Measurements from ENCODE around the gene PLXDC2. TPM values are rescaled to one million over a fixed set of nuclear protein-coding genes. Genes with fewer than 3 reads are reported as not detected.

Gene PLXDC2
- total RNA-seq, 1 experiment from 2014 or later, result 0.20 TPM

DNA sequence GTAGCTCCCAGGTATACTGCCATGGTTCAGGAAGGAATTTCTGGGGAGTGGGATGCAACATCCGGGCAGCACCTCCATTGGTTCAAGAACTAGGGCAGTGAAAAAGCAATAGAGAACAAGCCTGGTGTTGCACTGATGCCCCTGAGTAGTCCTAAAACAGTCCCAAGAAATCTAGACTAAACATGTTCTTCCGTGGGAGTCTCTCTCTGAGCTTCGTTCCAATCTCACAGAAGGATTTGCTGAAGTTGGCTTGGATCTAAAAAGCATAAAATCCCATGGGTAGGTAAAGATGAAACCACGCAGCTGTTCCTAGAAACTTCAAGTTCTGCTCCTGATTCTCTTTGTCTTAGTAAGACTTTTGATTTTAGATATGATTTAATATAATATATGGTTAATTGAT is 154.5 kb downstream of the PLXDC2 start:
- no peak for ATAC-seq
- Histone ChIP-seq H2AFZ (ENCODE audit: low read depth, low read length, poor library complexity, severe bottlenecking) (no peak overlapping the region), H3K9me3 (ENCODE audit: control insufficient read depth in 1 of 2, insufficient read depth in 1 of 2, low read depth in 1 of 2, low read length in 2 of 2) (peaks cover 4 to 9% of the 10 kb centered on the region in 2 experiments; a peak in 2 of 4 replicates), H3K36me3 (ENCODE audit: control insufficient read depth in 1 of 2, insufficient read depth in 2 of 2, low read length in 2 of 2) (no peaks in the 10 kb centered on the region), H3K4me1 (ENCODE audit: control insufficient read depth in 1 of 2, insufficient read depth in 2 of 2, low read length in 2 of 2) (no peaks in the 10 kb centered on the region), H3K4me3 (replicated peaks in 1 of 2; ENCODE audit: low read depth in 1 of 2, low read length in 2 of 2) (no peak overlapping the region), H3K9ac (ENCODE audit: low read length) (no peak overlapping the region), H3K27ac (ENCODE audit: low read depth, low read length) (no peak overlapping the region), H3K4me2 (ENCODE audit: low read length) (no peak overlapping the region), H3K27me3 (ENCODE audit: insufficient read depth, low read length) (no peaks in the 10 kb centered on the region), H4K20me1 (ENCODE audit: insufficient read depth) (no peaks in the 10 kb centered on the region), H3K79me2 (ENCODE audit: insufficient read depth, low read length) (no peaks in the 10 kb centered on the region), H3K9me2 (ENCODE audit: insufficient read depth) (no peaks in the 10 kb centered on the region)
- RAD21 ChIA-PET (ENCODE audit: low non-redundant PET in 1 of 2, low total read pairs in 2 of 2, uncharacterized antibody in 2 of 2, unreplicated experiment in 2 of 2), result no interaction called here
- TF ChIP-seq CBX3 (IDR thresholded peaks at IDR 0.05; ENCODE audit: low read depth) (no peak), CEBPB (IDR thresholded peaks at IDR 0.05; ENCODE audit: low read depth) (no peak), POLR2A (IDR thresholded peaks at IDR 0.05; ENCODE audit: borderline replicate concordance, extremely low read depth, insufficient read depth, insufficient read length) (no peak), FOSL1 (IDR thresholded peaks at IDR 0.05; ENCODE audit: low read depth) (no peak), ZNF274 (IDR thresholded peaks at IDR 0.05; ENCODE audit: low read depth, low read length) (no peak), POLR2AphosphoS5 (IDR thresholded peaks at IDR 0.05; ENCODE audit: low read depth, low read length) (no peak), ZFX (IDR thresholded peaks at IDR 0.05) (no peak), EZH2phosphoT487 (IDR thresholded peaks at IDR 0.05; ENCODE audit: borderline replicate concordance) (no peak)
- TF ChIP-seq, protein P1, sequence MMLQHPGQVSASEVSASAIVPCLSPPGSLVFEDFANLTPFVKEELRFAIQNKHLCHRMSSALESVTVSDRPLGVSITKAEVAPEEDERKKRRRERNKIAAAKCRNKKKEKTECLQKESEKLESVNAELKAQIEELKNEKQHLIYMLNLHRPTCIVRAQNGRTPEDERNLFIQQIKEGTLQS (IDR thresholded peaks at IDR 0.05), result no peak
- CTCF ChIA-PET, result no interaction called here
- intact Hi-C loops (cut with micrococcal nuclease), result no loop called here
- no TSS peak for BruUV-seq (replicated peaks)
- DNase-seq (ENCODE audit: low read depth, low spot score), result no peak
- POLR2A ChIA-PET, result no interaction called here

DNA sequence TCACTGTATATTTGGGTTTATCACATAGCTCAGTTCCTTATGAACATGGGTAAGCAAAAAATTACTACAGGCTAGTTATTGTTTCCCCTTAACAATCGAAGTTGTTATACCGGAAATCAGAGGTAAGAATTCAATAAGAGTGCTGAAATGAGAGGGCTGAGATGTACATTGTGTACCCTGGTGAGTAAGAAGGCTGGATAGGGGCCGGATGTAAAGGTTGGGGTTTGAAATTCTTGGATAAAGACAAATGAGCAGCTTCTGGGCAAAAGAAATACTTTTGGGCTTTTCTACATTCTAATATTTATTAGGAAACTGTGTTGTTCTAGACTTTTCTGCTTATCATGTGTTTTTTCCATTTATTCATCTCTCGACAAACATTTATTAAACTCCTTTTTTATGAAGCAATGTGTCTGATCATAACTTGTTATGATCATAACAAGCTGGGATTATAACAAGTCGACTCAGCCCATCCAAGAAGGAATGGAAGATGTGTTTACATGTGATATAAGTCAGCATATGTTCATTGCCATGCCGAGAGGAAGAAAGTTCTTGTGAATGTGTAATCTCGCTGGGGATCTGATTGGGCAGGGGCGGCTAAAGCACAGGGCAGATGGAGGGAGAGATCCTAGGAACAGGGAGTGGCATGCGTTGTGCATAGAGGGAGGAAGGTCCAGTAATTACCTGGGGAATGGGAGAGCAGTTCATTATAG is 155.3 kb downstream of the PLXDC2 start:
- POLR2A ChIA-PET, result no interaction called here
- H3K27ac ChIP-seq (ENCODE audit: low read depth, low read length), result no peak overlapping the region
- intact Hi-C loops (cut with micrococcal nuclease), result no loop called here
- TF ChIP-seq JUND (IDR thresholded peaks at IDR 0.05) (no peak), FOSL1 (IDR thresholded peaks at IDR 0.05; ENCODE audit: low read depth) (no peak), EZH2phosphoT487 (IDR thresholded peaks at IDR 0.05; ENCODE audit: borderline replicate concordance) (no peak), POLR2AphosphoS5 (IDR thresholded peaks at IDR 0.05; ENCODE audit: low read depth, low read length) (no peak), SIN3A (IDR thresholded peaks at IDR 0.05; ENCODE audit: low read depth) (no peak), POLR2A (IDR thresholded peaks at IDR 0.05; ENCODE audit: borderline replicate concordance, extremely low read depth, insufficient read depth, insufficient read length) (no peak), RAD21 (IDR thresholded peaks at IDR 0.05; ENCODE audit: low read depth) (no peak), ZNF274 (IDR thresholded peaks at IDR 0.05; ENCODE audit: low read depth, low read length) (no peak), ELF1 (IDR thresholded peaks at IDR 0.05; ENCODE audit: borderline replicate concordance, low read depth) (no peak)
- TF ChIP-seq, protein P2, sequence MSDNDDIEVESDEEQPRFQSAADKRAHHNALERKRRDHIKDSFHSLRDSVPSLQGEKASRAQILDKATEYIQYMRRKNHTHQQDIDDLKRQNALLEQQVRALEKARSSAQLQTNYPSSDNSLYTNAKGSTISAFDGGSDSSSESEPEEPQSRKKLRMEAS (IDR thresholded peaks at IDR 0.05), result no peak
- TF ChIP-seq, protein P3, sequence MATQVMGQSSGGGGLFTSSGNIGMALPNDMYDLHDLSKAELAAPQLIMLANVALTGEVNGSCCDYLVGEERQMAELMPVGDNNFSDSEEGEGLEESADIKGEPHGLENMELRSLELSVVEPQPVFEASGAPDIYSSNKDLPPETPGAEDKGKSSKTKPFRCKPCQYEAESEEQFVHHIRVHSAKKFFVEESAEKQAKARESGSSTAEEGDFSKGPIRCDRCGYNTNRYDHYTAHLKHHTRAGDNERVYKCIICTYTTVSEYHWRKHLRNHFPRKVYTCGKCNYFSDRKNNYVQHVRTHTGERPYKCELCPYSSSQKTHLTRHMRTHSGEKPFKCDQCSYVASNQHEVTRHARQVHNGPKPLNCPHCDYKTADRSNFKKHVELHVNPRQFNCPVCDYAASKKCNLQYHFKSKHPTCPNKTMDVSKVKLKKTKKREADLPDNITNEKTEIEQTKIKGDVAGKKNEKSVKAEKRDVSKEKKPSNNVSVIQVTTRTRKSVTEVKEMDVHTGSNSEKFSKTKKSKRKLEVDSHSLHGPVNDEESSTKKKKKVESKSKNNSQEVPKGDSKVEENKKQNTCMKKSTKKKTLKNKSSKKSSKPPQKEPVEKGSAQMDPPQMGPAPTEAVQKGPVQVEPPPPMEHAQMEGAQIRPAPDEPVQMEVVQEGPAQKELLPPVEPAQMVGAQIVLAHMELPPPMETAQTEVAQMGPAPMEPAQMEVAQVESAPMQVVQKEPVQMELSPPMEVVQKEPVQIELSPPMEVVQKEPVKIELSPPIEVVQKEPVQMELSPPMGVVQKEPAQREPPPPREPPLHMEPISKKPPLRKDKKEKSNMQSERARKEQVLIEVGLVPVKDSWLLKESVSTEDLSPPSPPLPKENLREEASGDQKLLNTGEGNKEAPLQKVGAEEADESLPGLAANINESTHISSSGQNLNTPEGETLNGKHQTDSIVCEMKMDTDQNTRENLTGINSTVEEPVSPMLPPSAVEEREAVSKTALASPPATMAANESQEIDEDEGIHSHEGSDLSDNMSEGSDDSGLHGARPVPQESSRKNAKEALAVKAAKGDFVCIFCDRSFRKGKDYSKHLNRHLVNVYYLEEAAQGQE (IDR thresholded peaks at IDR 0.05; ENCODE audit: low read depth), result no peak
- TF ChIP-seq, protein P1 (IDR thresholded peaks at IDR 0.05), result no peak

More for the DNA sequence above, 155.3 kb downstream of the PLXDC2 start:
- Histone ChIP-seq H2AFZ (ENCODE audit: low read depth, low read length, poor library complexity, severe bottlenecking) (no peak overlapping the region), H3K9ac (ENCODE audit: low read length) (no peak overlapping the region), H3K79me2 (ENCODE audit: insufficient read depth, low read length) (no peaks in the 10 kb centered on the region), H3K4me3 (replicated peaks in 1 of 2; ENCODE audit: low read depth in 1 of 2, low read length in 2 of 2) (no peak overlapping the region), H3K9me2 (ENCODE audit: insufficient read depth) (no peaks in the 10 kb centered on the region), H3K4me1 (ENCODE audit: control insufficient read depth in 1 of 2, insufficient read depth in 2 of 2, low read length in 2 of 2) (no peaks in the 10 kb centered on the region), H3K9me3 (ENCODE audit: control insufficient read depth in 1 of 2, insufficient read depth in 1 of 2, low read depth in 1 of 2, low read length in 2 of 2) (peaks cover 4 to 8% of the 10 kb centered on the region in 2 experiments; a peak in 2 of 4 replicates), H3K4me2 (ENCODE audit: low read length) (no peak overlapping the region), H3K27me3 (ENCODE audit: insufficient read depth, low read length) (no peaks in the 10 kb centered on the region), H4K20me1 (ENCODE audit: insufficient read depth) (no peaks in the 10 kb centered on the region), H3K36me3 (ENCODE audit: control insufficient read depth in 1 of 2, insufficient read depth in 2 of 2, low read length in 2 of 2) (no peaks in the 10 kb centered on the region)
- RAD21 ChIA-PET (ENCODE audit: low non-redundant PET in 1 of 2, low total read pairs in 2 of 2, uncharacterized antibody in 2 of 2, unreplicated experiment in 2 of 2), result no interaction called here
- DNase-seq (ENCODE audit: low read depth, low spot score) (no peak), ATAC-seq (no peak)
- CTCF ChIA-PET, result no interaction called here
- BruUV-seq (replicated peaks), result no TSS peak

All from HCT116 (cell line).